GM12878 (cell line): Measurements from ENCODE around the gene SLC7A10. TPM values are rescaled to one million over a fixed set of nuclear protein-coding genes. Genes with fewer than 3 reads are reported as not detected.
A peak's percentile ranks its signal among the peaks of the same experiment; 100 is the strongest.

Experiments
- BCLAF1 ChIP-seq: fragments of 450-650 bp; IDR thresholded peaks from 2 replicates; pipeline ENCODE4 v1.6.1; 2017; ENCODE audit warnings: antibody characterized with exemption, mild to moderate bottlenecking, moderate library complexity
- BHLHE40 ChIP-seq, 2 experiments: fragments of 450-650 bp in 1 of 2; IDR thresholded peaks; 2 replicates each; pipeline ENCODE4 v1.6.1; 2011 to 2017; ENCODE audit warnings: low read depth in 2 of 2, borderline replicate concordance in 1 of 2, improper control_type of control experiment in 1 of 2, low read length in 1 of 2, mild to moderate bottlenecking in 1 of 2
- BRCA1 ChIP-seq: IDR thresholded peaks from 2 replicates; pipeline ENCODE4 v1.6.1; 2011; ENCODE audit warnings: low read depth, low read length, improper control_type of control experiment
- CBX3 ChIP-seq: fragments of 200-600 bp; sonication (generic); IDR thresholded peaks from 2 replicates; pipeline ENCODE4 v1.6.1; 2016; ENCODE audit warnings: low read depth, borderline replicate concordance
- CREB1 ChIP-seq: IDR thresholded peaks from 2 replicates; pipeline ENCODE4 v1.6.1; 2012; ENCODE audit warnings: low read depth, mild to moderate bottlenecking, inconsistent platforms
- ELK1 ChIP-seq: IDR thresholded peaks from 2 replicates; pipeline ENCODE4 v1.6.1; 2012; ENCODE audit warnings: low read depth, low read length, improper control_type of control experiment
- EP300 ChIP-seq, 2 experiments: fragments of 150-350 bp in 1 of 2; IDR thresholded peaks; 2 replicates each; pipeline ENCODE4 v1.6.1; 2011 to 2012; ENCODE audit warnings: low read depth in 2 of 2, low read length in 2 of 2, borderline replicate concordance in 1 of 2, improper control_type of control experiment in 1 of 2, inconsistent platforms in 1 of 2; ENCODE audit not compliant: control insufficient read depth in 1 of 2
- FOXM1 ChIP-seq: IDR thresholded peaks from 2 replicates; pipeline ENCODE4 v1.6.1; 2012; ENCODE audit warnings: low read depth, mild to moderate bottlenecking, inconsistent platforms, low read length, moderate library complexity
- IRF4 ChIP-seq: IDR thresholded peaks from 2 replicates; pipeline ENCODE4 v1.6.1; 2011; ENCODE audit warnings: low read depth, low read length
- LARP7 ChIP-seq: fragments of 450-650 bp; IDR thresholded peaks from 2 replicates; pipeline ENCODE4 v1.6.1; 2017; ENCODE audit warnings: mild to moderate bottlenecking
- MYC ChIP-seq: IDR thresholded peaks from 2 replicates; pipeline ENCODE4 v1.6.1; 2011; ENCODE audit warnings: mild to moderate bottlenecking, low read length, moderate library complexity, inconsistent platforms; ENCODE audit not compliant: insufficient read depth, insufficient replicate concordance, insufficient read length, severe bottlenecking
- NKRF ChIP-seq: fragments of 450-650 bp; conservative IDR thresholded peaks from 2 replicates; pipeline ENCODE4 v1.6.1; 2017; ENCODE audit warnings: mild to moderate bottlenecking, moderate library complexity
- RUNX3 ChIP-seq: IDR thresholded peaks from 2 replicates; pipeline ENCODE4 v1.6.1; 2012; ENCODE audit warnings: low read length, inconsistent platforms
- SP1 ChIP-seq: IDR thresholded peaks from one replicate; pipeline ENCODE4 v1.6.1; 2011; ENCODE audit warnings: low read depth, low read length
- SUPT20H ChIP-seq: IDR thresholded peaks from 2 replicates; pipeline ENCODE4 v1.6.1; 2011; ENCODE audit warnings: low read depth, mild to moderate bottlenecking, low read length, moderate library complexity, borderline replicate concordance; ENCODE audit not compliant: control insufficient read depth
- TARDBP ChIP-seq: IDR thresholded peaks from 2 replicates; pipeline ENCODE4 v1.6.1; 2016; ENCODE audit warnings: borderline replicate concordance
- ZNF622 ChIP-seq: fragments of 450-650 bp; IDR thresholded peaks from 2 replicates; pipeline ENCODE4 v1.6.1; 2017; ENCODE audit warnings: mild to moderate bottlenecking, inconsistent platforms
- ZNF687 ChIP-seq: fragments of 450-650 bp; IDR thresholded peaks from 2 replicates; pipeline ENCODE4 v1.6.1; 2017; ENCODE audit warnings: mild to moderate bottlenecking, moderate library complexity
- polyA plus RNA-seq, 11 experiments: library from polyadenylated mRNA; depleted of rRNA in 4 of 11; unstranded in 6 of 11; stranded (reverse) in 5 of 11; fragments of >200 nt; fragmentation: Nextera tagmentation in 4 of 11; fragmentation: Illumina TruSeq in 1 of 11; extraction: Ambion mirVana in 4 of 11; extraction: Trizol in 1 of 11; gene quantifications; 1 replicate in 1 of 11; 2 replicates in 10 of 11; pipeline versions ENCODE4 v1.2.1 to v1.2.3, GENCODE V29; 2011 to 2016; ENCODE audit warnings: inconsistent platforms in 2 of 11, missing spikeins in 2 of 11, low read depth in 1 of 11
- total RNA-seq, 4 experiments: library from RNA; depleted of rRNA in 3 of 4; stranded (reverse); fragments of >200 nt in 3 of 4; fragmentation: Illumina TruSeq in 1 of 4; extraction: Trizol in 1 of 4; gene quantifications; 2 replicates each; pipeline versions ENCODE4 v1.2.1 to v1.2.3, GENCODE V29; 2013 to 2021

SLC7A10 gene
- total and polyA plus RNA-seq, 10 of the 15 experiments (the other 5 are each of a cell fraction or from before 2014, with no cell fraction given): not detected

GRCh38 chr19:33176670-33177416, 48.8 kb downstream of the SLC7A10 start (continued):
- TF ChIP-seq ZNF687 (peak; percentile 71), CREB1 (peak; percentile 45), BCLAF1 (no peak), IRF4 (no peak), SP1 (peak; percentile 75), ZNF622 (no peak), NKRF (peak; percentile 76), BRCA1 (no peak), CBX3 (no peak), LARP7 (peak; percentile 25; the same call in 1 of the 2 replicates), ELK1 (peak; percentile 83), SUPT20H (no peak), EP300 (IDR thresholded peaks at IDR 0.05; ENCODE audit: borderline replicate concordance in 1 of 2, control insufficient read depth in 1 of 2, low read depth in 2 of 2, low read length in 2 of 2) (peak in 1 of 2 experiments; percentile 18; a peak in 1 of 4 replicates), TARDBP (peak; percentile 92), BHLHE40 (IDR thresholded peaks at IDR 0.05; ENCODE audit: borderline replicate concordance in 1 of 2, low read depth in 2 of 2, low read length in 1 of 2) (no peak), FOXM1 (no peak), RUNX3 (peak; percentile 39), MYC (no peak)
